GM10847 (cell line): ENCODE measurements around the gene PARD3.

ENCODE experiments used
- POLR2A ChIP-seq: IDR thresholded peaks from 2 replicates; pipeline ENCODE4 v1.6.1; 2011; ENCODE audit not compliant: insufficient read length; ENCODE audit errors: extremely low read depth

PARD3 gene

DNA sequence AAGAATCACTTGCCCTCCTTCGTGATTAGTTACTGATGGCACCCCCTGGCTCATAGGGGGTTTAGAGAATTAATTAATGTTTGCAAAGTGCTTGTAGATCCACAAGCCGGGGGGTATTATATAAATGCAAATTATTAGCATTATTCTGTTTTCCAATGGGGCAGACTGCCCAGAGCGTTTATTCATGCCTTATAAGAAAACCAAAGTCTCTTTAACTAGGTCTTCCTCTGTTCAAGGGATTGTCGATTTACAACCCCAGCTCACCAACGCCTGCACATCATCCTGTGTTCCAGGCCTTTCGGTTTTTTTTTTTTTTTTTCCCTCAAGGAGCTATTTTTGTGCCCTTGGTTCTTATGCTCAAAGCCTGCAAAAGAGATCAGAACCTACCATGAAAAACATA, 630.7 kb downstream of the PARD3 start:
- TF ChIP-seq POLR2A: no peak

DNA sequence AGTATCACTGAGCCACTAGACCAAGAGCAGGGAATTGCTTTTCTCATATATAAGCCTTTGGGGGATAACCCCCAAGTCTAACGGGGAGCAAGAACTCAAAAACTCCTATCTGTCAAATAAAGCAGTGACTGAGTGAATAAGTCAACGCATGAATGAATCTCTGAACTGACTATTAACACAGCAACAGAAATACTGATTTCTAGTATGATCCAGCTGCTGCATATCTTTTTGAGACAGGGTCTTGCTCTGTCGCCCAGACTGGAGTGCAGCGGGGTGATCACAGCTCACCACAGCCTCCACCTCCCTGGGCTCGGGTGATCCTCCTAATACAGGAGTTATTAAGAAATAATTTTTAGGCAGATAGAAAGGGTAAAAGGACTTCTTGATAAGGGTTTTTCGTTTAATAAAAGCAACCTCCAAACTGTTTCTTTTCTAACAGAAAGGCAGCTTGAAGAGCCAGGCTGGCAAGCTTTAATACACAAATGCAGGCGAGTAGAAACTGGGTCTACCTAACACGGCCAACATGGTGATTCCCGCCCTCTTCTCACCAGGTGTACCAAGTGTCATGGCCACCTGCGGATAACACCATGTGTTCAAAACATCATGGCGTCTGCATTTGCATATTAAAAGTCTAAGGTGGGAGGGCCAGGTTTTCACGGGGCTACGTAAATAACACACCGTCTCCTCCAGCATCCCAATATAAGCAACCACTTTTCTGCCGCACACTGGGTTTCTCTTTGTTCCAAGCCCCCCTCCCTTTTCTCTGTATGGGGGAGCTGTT, 631.9 kb downstream of the PARD3 start:
- no peak for TF ChIP-seq POLR2A

DNA sequence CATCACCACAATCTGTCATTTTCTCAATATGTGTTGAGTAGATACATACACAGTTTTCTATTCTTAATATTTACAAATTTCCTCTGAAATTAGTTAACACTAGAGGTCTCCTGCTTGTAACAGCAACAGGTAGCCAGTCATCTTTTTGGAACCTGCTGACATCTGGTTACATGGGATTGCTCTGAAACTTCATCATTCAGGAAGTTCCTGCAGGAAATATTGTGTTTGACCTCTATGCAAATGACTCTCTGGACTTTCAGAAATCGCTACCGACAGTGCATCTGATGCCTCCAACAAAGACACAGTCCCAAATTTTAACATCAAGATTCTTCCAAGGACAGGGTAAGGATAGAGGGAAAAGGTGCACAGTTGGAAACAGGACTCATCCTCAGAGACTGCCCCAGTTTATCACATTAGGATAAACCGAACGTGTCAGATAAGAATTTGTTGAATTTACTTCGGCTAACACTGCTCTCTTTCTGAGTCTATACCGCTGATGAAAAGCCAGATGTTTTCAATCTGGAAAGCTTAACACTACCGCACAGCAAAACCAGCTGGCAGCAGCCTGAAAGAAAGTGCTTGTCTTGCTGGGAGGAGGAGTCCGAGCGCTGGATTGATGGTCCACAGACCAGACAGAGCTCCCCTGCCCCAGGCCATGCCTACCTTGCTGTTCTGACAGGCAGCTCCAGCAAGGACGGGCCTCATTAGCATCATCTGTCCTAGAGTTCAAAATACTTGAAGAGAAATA, 633.4 kb downstream of the PARD3 start:
- no peak for TF ChIP-seq POLR2A

DNA sequence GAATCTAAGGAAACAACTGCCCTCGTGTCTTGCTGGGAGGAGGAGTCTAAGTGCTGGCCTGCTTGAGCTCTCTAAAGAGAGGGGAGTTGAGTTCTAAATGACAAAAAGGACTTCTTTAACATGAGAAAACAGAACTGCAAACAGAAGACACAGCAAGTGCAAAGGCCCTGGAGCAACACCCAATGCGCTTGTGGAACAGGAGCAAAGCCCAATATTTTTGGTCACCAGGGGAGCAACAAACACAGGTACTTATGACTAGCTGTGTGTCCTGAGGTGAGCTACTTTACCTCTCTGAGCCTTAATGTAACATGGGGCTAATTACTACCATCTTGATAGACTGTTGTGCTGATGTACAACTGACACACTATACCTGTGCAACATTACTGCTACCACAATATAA, 634.3 kb downstream of the PARD3 start:
- no peak for TF ChIP-seq POLR2A

DNA sequence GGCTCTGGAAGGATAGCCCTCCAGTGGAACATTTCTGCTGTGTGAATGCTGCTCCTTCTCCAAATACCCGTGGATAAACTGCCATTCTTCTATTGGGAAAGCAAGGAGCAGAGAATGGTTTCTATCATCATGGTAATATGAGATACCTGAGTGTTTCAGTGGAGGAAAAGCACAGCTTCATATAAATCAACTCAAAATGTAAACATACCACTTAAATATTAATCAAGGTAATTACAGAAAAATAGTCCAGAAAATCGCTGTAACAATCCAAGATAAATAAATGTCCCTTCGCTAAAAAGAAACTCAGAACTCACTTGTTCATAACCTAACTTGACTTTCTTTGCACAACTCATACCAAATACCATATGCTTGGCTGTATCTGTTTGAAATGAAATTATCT, 635.8 kb downstream of the PARD3 start:
- no peak for TF ChIP-seq POLR2A

DNA sequence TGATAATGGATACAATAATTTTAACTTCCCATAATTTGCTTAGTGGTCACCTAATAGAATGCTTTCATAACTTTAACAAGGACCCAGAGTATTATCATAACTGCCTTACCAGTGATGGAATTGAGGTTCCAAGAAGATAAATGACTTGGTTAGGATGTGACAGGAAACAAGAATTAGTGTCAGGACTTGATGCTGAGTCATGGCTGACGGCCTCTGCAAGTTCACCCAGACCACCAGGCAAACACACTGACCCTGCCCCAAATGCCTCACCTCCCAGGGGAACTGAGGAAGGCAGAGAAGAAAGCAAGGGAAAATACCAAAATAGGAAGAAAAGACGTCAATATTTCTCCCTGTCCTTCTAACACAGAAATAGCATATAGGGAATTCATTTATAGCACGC, 636.3 kb downstream of the PARD3 start:
- no peak for TF ChIP-seq POLR2A

DNA sequence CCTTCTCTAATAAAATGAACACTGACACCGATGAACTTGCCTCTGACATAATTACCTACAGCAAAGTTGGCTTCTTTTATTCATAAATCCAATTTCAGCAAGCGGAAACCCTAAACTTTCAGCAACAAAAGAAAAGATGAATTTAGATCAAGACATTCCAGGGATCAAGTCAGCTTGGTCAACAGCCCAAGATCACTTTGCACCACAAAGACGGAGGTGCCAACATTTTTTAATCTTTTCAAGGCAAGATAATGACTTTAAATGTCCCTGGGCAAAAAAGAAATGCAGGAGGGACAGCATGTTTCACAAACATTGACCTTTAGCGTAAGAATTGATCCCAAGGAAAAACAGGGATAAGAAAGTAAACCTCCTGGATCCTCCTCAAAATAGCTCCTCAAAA, 636.9 kb downstream of the PARD3 start:
- no peak for TF ChIP-seq POLR2A

DNA sequence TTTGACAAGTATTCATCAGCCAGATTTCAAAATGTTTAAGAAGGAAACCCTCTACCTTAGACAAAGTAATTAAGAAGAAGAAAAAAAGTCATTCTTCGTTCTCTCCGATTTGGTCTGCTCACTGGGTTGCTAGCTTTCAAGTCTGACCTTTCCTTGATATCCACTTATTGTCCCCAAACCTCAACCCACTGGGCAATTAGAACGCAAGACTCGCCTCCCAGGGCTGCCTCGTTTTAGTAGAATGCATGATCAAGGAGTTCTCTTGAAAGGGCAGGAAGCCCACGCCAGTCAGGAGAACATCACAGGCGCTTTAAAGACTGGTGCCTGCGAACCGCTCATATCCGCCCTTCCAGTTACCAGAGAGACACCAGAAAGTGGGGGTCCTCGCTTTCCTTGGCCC, 637.7 kb downstream of the PARD3 start:
- no peak for TF ChIP-seq POLR2A

DNA sequence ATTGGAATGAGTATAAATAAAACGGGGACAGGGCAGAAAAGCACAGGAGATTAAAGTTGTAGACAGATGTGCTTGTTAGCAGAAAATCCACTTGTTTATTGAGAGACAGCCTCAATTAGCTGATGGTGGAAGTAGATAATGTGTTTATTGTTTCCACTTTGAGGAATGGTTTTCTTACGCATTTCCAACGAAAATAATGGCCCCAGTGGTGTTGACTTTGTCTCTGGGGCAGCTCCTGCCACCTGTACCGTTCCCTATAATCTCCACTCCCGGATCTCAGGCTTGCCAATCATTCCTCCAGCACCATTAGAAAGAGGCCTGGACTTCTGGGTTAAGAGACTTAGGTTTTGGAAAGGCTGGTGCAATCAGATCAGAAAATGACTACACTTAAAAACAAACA, 638.7 kb downstream of the PARD3 start:
- no peak for TF ChIP-seq POLR2A

DNA sequence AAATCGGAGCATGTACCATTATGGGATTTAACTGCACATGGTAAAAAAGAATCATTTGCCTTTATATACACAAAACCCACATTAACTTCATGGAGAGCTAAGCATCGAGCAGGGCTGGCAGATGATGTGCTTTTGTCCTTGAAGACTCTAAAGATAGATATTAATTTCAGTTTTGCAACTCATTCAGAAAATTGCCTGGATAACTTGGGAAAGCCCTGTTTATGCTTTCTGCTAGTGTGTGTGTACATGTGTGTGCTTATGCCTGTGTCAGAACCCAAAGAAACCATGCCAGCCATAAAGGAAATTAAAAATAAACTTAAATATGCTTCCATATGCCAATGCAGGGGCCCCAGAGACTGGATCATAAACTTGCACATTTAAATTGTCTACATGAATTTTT, 640.0 kb downstream of the PARD3 start:
- no peak for TF ChIP-seq POLR2A

DNA sequence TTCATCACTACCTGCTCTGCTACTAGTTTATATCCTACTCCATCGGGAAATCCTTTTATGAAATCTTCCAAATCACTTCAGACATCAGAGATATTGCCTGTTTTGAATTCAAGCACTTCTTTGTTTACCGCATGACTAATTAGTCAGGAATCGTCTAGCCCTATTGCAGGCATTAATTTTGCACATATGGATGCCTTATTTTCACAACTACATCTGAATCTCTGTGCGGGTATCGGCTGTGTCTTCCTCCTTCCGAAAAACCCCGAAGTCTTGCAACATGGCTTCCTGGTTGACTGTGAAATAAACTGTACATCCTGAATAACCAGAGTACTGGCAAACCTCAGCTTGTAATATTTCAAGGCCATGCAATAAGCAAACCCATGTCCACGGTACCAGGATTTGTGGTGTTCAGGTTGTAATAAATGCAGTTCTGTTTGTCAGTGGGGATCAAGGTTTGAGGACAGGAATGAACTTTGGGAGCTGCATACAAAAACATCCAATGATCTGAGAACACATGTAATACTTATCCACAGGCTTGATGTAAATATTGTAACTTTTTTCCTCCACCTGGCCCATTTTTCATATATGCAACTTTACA, 642.1 kb downstream of the PARD3 start:
- TF ChIP-seq POLR2A: no peak

DNA sequence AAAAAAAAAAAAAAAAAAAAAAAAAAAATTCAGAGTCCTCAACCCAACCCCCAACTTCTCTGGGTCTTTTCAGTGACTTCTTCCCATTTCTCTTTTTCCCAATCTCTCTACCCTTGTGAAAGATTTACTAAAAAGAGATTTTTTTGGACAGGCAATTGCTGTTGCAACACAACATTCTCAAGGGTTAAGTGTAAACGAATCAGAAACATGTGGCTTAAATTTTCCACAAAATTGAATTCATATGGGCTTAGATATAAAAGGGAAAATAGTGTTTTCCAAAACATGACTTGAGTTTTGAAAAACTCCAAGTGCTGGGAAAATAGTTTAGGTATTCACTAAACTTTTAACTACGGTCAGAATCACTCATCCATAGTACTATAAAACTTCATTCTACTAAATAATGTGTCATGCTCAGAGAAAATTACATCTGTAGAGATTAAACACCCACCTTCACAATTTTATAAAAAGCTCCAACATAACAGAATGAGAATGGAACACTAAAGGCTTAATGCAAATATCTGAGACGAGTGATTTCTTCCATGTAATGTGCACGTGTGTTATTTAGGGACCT, 643.1 kb downstream of the PARD3 start:
- no peak for TF ChIP-seq POLR2A

DNA sequence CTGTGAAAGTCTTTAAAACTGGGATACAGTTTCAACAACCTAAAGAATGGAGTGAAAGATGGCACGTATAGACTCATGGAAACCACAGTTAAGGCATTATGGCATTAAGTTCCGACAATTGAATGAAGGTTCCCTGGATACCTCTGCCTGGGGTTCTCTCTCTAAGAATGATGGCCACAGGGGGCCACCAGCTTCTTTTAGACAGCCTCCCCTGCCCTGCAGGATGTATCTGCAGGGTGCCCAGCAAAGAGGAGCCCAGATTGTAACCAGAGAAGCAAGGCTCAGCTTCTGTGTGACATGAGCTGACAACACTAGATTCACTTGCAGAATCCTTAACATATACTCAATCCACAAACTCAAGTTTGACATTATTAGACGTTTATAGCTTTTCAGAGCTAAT, 645.4 kb downstream of the PARD3 start:
- no peak for TF ChIP-seq POLR2A

DNA sequence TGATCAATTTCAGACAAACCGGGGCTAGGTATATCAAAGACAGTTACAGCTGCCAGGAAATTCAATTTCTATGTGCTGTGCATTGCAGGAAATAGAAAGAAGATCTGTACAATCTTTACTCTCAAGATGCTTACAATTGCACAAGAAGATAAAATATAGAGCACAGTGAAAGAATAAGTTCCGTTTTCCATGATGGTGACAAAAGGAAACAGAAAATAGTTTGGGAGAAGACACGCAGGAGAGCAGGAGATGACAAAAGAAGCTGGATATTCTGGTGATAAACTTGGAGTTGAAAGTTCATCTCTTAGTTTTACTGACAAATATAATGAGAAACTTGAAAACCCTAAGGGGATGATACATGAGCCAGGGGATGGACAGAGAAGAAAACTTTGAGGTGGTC, 646.0 kb downstream of the PARD3 start:
- TF ChIP-seq POLR2A: no peak

DNA sequence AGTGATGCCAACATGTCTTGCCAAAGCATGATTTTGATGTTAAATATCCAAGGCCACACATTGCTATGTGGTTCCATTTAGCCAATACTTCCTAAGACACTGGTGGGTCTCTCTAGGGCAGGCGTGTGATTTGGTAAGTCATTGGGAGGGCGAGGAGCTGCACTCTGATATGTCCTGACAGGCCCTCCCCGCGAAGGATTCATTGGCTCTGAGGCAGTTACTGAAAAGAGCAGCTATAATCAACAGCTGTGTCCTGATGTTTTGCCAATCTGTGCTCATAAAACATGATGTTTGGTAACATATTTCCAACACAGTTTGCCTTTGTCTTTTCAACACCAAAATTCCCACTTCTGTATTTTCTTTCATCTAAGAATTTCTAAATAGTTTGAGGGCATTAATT, 646.7 kb downstream of the PARD3 start:
- no peak for TF ChIP-seq POLR2A

DNA sequence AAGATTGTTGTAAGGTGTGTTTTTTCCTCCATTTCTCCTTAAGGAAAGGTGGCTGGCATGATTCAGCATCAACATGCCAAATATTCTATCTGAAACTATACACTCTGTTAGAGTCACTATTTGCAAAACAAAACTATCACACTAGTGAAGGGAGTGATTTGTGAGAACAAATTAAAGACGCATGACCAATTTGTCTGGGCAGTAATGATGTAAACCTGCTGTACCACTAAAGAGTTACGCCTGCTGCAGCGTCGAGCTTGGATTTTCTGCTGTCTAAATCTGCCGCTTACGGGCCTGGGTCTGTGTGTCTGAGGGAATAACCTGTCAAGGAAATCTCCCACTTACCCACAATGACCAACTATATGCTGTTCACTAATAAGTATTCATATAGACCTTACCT, 648.3 kb downstream of the PARD3 start:
- no peak for TF ChIP-seq POLR2A
